ENCODE measurements around the gene LFNG. TPM values are rescaled to one million over a fixed set of nuclear protein-coding genes. Genes with fewer than 3 reads are reported as not detected.

The LFNG gene
- total RNA-seq, 1 donor from 2014 or later: 36.8 TPM

- DNase-seq (ENCODE audit: extremely low spot score in 2 of 2): no peak
- Histone ChIP-seq H3K9me3 (no peaks in the 10 kb centered on the region), H3K27ac (no peak overlapping the region), H3K27me3 (no peaks in the 10 kb centered on the region), H3K36me3 (no peaks in the 10 kb centered on the region), H3K4me1 (peaks cover 32% of the 10 kb centered on the region), H3K4me3 (no peak overlapping the region)
- intact Hi-C loops (cut with DNase I): no loop called here
- TF ChIP-seq POLR2AphosphoS5 (IDR thresholded peaks at IDR 0.05; ENCODE audit: insufficient read depth in 1 of 2, low read depth in 1 of 2): no peak
- no peak for TF ChIP-seq CTCF (IDR thresholded peaks at IDR 0.05)
- TF ChIP-seq POLR2A (IDR thresholded peaks at IDR 0.05): no peak
Measured at GRCh38 chr7:2504889-2505375, 14.6 kb upstream of the LFNG start.

- DNase-seq (ENCODE audit: extremely low spot score in 2 of 2): no peak
- no peak for TF ChIP-seq POLR2A (IDR thresholded peaks at IDR 0.05)
- TF ChIP-seq CTCF (IDR thresholded peaks at IDR 0.05): no peak
- H3K27me3 ChIP-seq: no peaks in the 10 kb centered on the region
- intact Hi-C loops (cut with DNase I): no loop called here
- no peak overlapping the region for H3K4me3 ChIP-seq
- no peaks in the 10 kb centered on the region for H3K36me3 ChIP-seq
- H3K27ac ChIP-seq: no peak overlapping the region
- H3K9me3 ChIP-seq: no peaks in the 10 kb centered on the region
- H3K4me1 ChIP-seq: peaks cover 37% of the 10 kb centered on the region
Measured at GRCh38 chr7:2505401-2505800, 14.2 kb upstream of the LFNG start.

- no peak for TF ChIP-seq POLR2AphosphoS5 (IDR thresholded peaks at IDR 0.05; ENCODE audit: insufficient read depth in 1 of 2, low read depth in 1 of 2)
- no peak for TF ChIP-seq POLR2A (IDR thresholded peaks at IDR 0.05)
- TF ChIP-seq CTCF (IDR thresholded peaks at IDR 0.05): no peak
- no peak overlapping the region for H3K27ac ChIP-seq
- intact Hi-C loops (cut with DNase I): no loop called here
- no peaks in the 10 kb centered on the region for H3K9me3 ChIP-seq
- no peaks in the 10 kb centered on the region for H3K36me3 ChIP-seq
- no peak for DNase-seq (ENCODE audit: extremely low spot score in 2 of 2)
- peaks cover 56% of the 10 kb centered on the region for H3K4me1 ChIP-seq
- no peak overlapping the region for H3K4me3 ChIP-seq
- no peaks in the 10 kb centered on the region for H3K27me3 ChIP-seq
Measured at GRCh38 chr7:2507208-2507916, 12.2 kb upstream of the LFNG start.

GRCh38 chr7:2507917-2508306 lies 11.7 kb upstream of the LFNG start:
- no peak for TF ChIP-seq POLR2AphosphoS5 (IDR thresholded peaks at IDR 0.05; ENCODE audit: insufficient read depth in 1 of 2, low read depth in 1 of 2)
- no peak for TF ChIP-seq POLR2A (IDR thresholded peaks at IDR 0.05)
- no peak for TF ChIP-seq CTCF (IDR thresholded peaks at IDR 0.05)
- Histone ChIP-seq H3K4me1 (peaks cover 61% of the 10 kb centered on the region), H3K27me3 (no peaks in the 10 kb centered on the region), H3K36me3 (no peaks in the 10 kb centered on the region), H3K4me3 (no peak overlapping the region), H3K9me3 (no peaks in the 10 kb centered on the region), H3K27ac (no peak overlapping the region)
- no peak for DNase-seq (ENCODE audit: extremely low spot score in 2 of 2)
- intact Hi-C loops (cut with DNase I): no loop called here

All from vagina (tissue), 2 donors.